T-helper 2 cell treated with Interferon-gamma antibody and Interleukin-4, amounts not matched to agents 100 ng/mL and 5 ng/mL, for 36 hours (primary cell): ENCODE data around the gene GPATCH3. TPM values are rescaled to one million over a fixed set of nuclear protein-coding genes. Genes with fewer than 3 reads are reported as not detected.
"Not testable (repeated sequence)": the region's sequence is repeated elsewhere in the genome, so short reads cannot be mapped to it uniquely, and the experiment has no call there.

Source experiments
- intact Hi-C: fragments of 100-400 bp; cut with micrococcal nuclease; formaldehyde crosslinking; loops from one replicate; pipeline ENCODE4 v1.15.1; 2023
- total RNA-seq: library from RNA; stranded (reverse); gene quantifications from 2 replicates; pipeline ENCODE4 v1.2.3, GENCODE V29; 2022

Gene GPATCH3, protein sequence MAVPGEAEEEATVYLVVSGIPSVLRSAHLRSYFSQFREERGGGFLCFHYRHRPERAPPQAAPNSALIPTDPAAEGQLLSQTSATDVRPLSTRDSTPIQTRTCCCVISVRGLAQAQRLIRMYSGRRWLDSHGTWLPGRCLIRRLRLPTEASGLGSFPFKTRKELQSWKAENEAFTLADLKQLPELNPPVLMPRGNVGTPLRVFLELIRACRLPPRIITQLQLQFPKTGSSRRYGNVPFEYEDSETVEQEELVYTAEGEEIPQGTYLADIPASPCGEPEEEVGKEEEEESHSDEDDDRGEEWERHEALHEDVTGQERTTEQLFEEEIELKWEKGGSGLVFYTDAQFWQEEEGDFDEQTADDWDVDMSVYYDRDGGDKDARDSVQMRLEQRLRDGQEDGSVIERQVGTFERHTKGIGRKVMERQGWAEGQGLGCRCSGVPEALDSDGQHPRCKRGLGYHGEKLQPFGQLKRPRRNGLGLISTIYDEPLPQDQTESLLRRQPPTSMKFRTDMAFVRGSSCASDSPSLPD
- total RNA-seq, result 13.9 and 15.8 TPM in 2 replicates

DNA sequence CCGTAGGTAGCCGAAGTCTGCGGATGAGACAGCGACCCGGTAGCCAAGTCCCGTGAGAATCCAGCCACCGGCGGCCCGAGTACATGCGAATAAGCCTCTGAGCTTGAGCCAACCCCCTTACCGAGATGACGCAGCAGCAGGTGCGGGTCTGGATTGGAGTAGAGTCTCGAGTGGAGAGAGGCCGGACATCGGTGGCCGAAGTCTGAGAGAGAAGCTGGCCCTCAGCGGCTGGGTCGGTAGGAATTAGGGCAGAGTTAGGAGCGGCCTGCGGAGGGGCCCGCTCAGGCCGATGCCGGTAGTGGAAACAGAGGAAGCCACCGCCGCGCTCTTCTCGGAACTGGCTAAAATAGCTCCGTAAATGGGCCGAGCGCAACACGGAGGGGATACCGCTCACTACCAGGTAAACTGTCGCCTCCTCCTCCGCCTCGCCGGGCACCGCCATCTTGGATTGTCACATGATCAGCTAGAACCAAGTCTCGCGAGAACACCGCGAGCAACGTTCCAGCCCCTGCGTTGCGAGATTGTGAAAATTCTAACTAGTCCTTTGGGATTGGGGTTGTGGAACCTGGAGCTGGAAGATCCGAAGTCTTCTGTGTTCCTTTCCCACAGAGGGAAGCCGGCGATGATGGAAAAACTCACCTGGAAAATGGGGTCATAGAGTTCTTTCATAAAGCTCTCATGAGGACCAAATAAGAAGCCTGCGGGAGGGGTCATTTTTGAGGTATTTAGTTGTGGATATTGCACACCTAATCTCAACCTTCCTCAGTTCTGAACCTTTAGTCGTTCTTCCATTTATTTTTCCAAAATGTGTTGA, at the start of gene GPATCH3:
GPATCH3 (minus strand) TSS at position 467 of the 814 bp plus-strand sequence; CDS start at position 442, 25 bp downstream.
- intact Hi-C loops, result loop anchor here (1.0 to 2.0 kb wide), 2 partner anchors 21 to 35 kb away; partner anchors contain the start of gene NUDC

DNA sequence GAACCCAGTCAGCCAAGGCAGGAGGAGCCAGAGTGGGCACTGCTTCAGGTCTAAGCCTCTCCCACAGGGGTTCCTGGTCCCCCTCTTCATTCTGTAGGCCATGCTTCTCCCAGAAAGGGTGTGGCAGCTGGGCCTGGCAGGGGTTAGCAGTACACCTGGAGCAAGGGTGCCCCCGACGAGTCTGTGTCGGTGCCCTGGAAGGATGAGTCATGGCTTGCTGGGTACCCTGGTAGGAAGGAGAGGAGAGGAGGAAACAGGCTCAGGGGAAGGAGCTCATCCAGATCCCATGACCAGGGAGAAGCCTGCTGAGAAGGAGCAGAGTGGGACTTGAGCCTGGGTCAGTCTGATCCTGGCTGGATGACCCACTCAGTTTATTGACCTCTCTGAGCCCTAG, 49.7 kb upstream of the GPATCH3 start:
- intact Hi-C loops, result no loop called here

DNA sequence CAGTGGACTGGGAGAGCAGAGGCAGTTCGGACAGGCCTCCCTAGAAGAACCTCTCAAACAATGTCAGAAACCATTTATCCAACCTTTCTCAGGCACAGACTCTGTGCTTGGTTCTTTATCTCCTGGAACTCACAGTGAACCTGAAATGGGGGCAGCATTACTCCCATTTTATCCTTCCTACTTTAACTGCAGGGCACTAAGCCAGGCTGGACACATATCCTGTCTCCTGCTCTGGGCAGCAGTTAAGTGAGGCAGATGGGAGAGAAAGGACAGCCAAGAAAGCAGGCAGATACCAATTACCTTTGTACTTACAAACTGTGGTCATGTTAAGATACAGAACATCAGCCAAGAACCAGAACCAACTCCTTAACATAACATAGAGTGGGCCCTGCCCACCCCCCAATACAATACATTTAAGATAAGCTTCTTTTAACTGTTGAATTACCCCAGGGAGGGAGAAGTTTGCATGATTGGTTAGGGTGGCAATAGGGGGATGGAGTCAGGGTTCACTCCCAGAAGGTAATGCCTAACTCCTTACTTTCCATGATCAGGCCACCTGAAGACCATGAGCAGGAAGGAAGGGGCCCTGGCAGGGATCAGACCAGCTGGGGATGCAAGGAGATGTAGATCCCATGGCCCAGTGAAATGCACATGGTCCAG, 49.1 kb upstream of the GPATCH3 start:
- intact Hi-C loops, result no loop called here

DNA sequence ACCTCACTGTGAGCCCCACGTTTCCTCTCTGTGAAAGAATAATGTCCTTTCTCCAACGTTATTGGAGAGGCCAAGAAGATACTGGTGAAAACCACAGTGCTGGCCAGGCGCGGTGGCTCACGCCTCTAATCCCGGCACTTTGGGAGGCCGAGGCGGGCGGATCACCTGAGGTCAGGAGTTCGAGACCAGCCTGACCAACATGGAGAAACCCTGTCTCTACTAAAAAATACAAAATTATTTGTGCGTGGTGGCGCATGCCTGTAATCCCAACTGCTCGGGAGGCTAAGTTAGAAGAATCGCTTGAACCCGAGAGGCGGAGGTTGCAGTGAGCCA, 48.4 kb upstream of the GPATCH3 start:
- intact Hi-C loops, result not testable (repeated sequence)

DNA sequence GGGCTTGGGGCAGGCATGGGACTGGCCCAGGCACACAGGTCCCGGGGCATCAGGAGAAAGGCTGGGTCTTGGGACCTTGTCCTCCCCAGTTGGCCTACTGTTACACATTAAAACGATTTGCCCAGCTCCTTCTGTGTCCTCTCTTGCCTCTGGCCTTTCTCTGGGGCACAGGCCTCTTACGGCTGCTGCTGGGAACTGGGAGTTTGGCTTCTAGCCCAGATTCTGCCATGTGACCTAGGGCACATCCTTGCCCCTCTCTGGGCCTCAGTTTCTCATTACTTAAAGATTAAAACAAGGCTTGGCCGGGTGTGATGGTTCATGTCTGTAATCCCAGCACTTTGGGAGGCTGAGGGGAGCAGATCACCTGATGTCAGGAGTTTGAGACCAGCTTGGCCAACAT, 46.0 kb upstream of the GPATCH3 start:
- intact Hi-C loops, result no loop called here

DNA sequence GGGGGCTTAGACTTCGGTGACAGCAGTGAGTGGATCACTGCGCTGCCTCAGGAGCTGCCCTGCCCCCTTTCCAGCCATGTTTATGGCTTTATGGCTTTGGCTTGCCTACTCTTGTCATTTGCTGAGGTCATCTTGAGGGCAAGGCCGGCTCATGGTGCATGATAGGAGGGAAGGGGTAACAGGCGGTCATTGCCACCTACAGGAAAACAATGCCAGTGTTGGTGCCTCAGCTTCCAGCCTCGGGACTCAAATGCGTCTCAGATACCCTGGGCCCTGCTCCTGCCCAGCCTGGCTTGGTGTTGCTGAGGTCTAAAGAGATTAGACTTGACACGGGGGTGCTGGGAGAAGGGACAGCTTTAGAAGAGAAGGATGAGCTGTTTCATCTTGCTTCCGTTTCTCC, 45.5 kb upstream of the GPATCH3 start:
- intact Hi-C loops, result no loop called here

DNA sequence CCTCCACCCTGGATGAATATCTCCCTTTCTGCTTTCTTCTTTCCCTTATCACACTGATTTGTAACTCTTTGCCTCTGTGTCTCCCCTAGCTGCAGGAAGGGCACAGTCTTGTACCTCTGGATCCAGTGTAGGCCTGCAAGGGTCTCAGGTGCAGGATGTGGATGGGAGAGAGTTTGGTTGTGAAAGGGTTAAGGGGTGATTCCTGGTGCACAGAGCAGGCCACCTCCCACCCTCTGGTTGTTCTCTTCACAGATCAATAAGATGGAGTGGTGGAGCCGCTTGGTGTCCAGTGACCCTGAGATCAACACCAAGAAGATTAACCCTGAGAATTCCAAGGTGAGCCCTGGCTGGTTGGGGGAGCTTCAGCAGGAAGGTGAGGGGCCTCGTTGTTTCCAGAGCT, 44.9 kb upstream of the GPATCH3 start:
- intact Hi-C loops, result no loop called here

DNA sequence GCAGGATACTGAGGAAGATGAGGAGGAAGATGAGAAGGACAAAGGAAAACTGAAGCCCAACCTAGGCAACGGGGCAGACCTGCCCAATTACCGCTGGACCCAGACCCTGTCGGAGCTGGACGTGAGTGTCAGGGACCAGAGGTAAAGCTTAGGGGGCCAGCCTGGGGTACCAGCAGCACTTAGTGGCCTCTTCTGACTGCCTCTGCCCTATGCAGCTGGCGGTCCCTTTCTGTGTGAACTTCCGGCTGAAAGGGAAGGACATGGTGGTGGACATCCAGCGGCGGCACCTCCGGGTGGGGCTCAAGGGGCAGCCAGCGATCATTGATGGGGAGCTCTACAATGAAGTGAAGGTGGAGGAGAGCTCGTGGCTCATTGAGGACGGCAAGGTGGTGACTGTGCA, 42.4 kb upstream of the GPATCH3 start:
- intact Hi-C loops, result no loop called here

DNA sequence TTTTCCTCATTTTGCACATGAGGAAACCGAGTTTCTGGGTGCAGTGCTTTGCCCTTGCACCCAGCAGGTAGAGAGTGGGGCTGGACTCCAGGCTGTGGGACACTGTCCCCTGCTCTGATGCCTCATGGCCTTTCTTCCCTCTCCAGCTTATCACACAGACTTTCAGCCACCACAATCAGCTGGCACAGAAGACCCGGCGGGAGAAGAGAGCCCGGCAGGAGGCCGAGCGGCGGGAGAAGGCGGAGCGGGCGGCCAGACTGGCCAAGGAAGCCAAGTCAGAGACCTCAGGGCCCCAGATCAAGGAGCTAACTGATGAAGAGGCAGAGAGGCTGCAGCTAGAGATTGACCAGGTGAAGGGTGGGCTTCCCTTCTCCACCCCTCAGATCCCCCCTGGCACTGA, 41.0 kb upstream of the GPATCH3 start:
- intact Hi-C loops, result no loop called here

DNA sequence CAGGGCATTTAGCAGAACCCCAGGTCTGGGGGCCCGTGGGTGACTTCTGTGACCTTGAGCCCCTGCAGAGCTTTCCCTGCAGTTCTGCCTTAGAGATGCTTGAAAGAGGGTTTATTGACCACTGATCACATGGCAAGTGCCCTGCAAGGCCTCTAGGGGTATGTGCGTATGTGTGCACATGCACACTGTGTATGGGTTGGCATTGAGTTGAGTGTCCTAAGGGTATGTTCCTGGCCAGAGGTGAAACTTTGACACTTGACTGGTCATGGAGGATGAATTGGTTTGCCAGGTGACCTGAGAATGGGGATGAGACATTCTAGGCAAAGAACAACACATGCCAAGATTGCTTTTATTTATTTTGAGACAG, 38.4 kb upstream of the GPATCH3 start:
- intact Hi-C loops, result no loop called here

DNA sequence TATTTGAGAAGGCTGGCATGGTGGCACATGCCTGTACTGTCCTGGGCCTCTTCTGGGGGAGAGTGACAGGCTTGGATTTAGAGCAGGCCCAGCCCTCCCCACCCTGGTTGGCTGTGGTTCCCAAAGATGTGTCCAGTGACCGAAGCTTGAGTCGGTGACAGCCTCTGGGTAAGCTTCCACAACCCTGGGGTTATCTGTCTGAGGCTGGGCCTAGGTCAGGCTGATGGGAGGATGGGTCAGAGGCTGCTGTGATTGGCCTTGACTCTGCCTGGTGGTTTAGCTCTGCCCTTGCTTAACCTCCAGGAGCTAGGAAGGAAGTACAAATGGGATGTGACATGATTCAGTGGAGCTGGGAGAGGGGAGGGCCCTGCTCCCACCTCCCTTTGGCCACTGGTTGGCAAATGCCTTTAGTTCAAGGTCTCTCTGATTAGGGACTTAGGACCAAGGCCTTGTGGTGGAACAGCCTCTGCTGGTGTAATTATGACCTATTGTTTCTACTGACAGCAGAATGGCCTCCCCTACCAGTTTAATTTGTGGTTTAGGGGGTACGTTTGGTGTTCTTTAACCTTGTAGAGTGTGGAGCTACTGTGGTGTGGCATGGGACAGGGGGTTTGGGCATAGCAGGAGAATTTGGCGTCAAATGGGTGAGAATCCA, 37.9 kb upstream of the GPATCH3 start:
- intact Hi-C loops, result no loop called here

DNA sequence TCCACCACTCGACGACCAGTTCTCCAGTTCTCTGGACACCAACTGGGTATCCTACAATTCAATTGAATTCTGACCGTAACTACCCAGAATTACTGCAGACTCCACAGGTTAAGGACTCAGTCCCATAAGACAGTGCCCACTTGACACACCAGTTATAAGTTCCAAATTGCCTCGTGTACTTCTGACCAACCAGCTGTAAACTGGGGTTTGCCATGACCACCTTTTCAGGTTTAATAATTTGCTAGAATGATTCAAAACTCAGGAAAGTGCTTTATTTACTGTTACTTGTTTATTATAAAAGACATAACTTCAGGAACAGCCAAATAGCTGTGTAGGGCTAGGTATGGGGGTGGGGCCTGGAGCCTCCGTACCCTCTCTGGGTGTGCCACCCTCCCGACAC, 36.6 kb upstream of the GPATCH3 start:
- intact Hi-C loops, result no loop called here

DNA sequence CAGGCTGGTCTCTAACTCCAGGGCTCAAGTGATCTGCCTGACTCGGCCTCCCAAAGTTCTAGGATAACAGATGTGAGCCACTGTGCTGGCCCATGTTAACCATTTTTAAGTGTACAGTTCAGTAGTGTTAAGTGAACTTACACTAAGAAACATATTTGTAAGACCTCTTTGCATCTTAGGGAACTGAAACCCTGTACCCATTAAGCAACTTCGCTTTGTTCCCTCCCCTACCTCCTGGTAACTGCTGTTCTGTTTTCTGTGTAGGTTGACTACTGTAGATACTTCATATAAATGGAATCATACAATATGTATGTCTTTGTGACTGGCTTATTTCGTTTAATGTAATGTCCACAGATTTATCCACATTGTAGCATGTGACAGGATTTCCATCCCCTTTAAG, 32.3 kb upstream of the GPATCH3 start:
- intact Hi-C loops, result no loop called here

DNA sequence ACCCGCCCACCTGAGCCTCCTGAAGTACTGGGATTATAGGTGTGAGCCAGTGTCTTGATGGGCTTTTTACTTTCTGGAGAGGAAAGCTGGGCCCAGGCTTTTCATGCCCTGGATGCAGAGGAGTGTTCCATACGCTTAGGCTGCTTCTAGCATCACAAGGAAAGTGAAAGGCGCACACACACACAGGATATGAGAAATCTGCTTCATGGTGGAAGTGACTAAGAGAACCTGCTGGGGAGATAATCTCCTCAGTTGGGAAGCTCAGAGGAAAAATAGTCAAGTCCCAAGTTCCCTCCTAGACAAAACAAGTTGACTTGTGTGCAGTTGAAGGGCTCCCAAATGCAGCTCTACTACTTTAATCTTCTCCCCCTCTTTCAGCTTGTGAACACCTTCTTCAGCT, 23.4 kb upstream of the GPATCH3 start:
- intact Hi-C loops, result no loop called here

DNA sequence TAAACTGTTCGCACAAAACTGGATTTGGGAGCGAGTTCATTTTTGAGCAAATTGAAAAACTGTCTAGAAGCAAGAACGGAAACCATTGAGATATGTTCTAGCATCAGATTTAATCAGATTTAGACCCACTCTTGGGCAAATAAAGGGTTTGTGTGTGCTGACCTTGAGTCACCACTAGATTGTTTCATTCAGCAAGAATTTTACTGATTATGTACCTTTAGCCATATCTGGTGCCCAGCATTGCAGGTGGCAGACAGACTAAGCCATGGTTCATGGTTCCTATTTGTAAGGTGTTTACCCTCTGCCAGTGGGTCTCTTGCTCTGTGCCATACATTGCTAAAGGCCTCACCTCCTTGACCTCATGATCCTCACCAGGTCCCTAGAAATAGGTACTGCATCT, 22.6 kb upstream of the GPATCH3 start:
- intact Hi-C loops, result no loop called here

DNA sequence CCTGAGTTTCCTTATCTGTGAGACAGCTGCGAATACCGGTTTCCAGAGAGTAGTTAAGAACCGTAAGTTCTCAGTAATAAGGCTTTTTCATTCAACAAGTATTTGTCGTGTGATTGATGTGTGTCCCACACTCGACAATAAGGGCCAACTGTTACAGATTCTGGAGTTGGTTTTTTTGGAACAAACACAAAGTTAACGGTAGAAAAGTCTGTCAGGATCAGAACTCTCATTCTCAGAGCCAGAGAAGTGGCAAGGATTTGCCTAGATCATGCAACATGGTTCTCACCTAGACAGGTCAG, 22.1 kb upstream of the GPATCH3 start:
- intact Hi-C loops, result no loop called here

DNA sequence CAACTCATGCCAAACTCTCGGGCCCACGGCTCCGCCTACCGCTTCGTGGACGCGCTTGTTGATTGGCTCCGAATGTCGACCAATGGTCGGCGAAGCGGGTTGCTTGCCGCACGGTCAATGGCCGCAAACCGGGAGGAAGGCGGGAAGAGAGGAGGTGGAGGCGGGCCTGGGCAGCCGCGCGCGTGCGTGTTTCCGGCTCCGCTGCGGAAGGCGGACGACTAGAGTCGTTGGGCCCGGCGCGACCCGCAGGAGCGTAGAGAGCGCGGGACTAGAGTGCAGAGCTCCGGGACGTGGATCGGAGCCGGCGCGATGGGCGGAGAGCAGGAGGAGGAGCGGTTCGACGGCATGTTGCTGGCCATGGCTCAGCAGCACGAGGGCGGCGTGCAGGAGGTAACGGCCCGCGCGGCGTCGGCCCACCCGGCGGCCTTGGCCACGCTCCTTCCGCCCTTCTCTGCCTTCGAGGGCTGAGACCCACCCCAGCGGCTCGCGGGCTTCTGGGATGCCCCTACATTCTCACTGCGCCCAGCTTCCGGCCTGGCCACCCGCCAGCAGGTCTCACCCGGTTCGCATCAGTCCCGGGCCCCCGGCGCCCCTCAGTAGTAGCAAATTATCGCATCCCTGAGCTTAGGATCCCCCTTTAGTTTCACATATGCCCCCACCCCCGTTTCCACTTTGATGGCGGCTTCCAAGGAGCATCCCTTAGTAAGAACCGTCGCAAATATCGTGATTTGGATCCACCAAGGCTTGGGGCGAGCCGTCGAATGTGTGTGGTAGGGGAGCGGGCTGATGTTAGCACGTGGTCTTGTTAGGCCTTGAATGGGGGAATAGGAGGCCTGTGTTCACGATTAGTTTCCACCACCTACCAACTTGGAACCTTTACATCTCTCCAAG, 21.5 kb upstream of the GPATCH3 start, which contains the start of gene NUDC:
NUDC (plus strand) TSS at position 204 of the 891 bp plus-strand sequence; CDS start at position 310, 106 bp downstream.
- intact Hi-C loops, result loop anchor here (1.0 kb wide), 2 partner anchors 21 to 56 kb away; partner anchors contain the start of gene GPATCH3

DNA sequence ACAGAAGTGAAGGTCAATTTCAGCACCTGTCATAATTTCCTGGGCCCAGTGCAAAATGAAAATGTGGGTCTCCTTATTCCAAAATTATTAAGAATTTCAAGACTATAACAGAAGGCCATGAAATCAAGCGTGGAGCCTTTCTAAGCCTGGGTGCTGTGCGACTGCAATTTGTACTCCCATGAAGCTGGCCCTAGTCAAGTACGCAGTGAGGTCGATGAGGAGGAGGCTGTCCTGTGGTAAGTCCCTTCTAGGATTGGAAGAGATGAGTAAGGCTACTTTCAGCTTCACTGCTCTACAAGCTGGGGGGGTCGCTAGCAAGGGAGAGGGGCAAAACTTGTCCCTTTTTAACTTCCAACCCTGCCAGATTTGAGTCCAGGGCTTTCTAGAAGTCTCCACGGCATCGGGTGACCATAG, 20.9 kb upstream of the GPATCH3 start:
- intact Hi-C loops, result loop anchor here (1.0 kb wide), 2 partner anchors 21 to 56 kb away; partner anchors contain the start of gene GPATCH3

DNA sequence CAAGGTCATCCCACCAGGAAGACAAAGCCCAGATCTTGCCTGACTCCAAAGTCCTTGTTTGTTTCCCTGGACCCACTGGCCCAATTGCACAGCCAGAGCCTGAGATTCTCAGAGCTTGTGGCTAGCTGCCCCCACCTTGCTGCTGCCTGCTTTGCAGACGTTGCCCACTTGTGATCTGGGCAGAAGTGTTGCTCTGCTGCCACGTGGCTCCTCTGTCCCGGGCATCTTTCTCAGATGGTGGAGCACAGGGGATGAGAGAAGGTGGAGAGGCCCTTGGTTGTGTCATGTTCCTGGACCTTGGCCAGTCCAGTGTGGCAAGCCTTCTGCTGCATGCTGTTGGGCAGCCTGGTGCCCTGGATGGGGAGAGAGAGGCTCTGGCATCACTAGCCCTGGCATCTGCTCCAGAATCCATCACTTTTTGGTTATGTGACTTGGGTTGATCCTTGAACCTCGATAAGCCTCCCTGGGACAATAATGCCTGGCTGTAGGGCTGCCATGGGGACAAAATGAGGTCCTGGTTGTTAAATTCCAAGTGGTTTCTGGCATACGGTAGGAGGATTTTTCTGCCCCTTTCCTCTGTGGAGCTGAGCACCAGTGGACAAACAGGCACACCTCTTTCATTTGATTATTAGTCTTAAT, 15.1 kb upstream of the GPATCH3 start:
- intact Hi-C loops, result no loop called here
